A673 (cell line): ENCODE data around the gene AFF2.

Experiments
- CTCF ChIP-seq: fragments of 300-800, 200-600 bp; sonication (generic); conservative IDR thresholded peaks from 2 replicates; pipeline ENCODE4 v1.5.1; 2017; ENCODE audit warnings: low read depth, mild to moderate bottlenecking, antibody characterized with exemption, low read length, moderate library complexity, mixed read lengths
- EZH2 ChIP-seq: fragments of 200-600 bp; sonication (generic); IDR thresholded peaks from 2 replicates; pipeline ENCODE4 v1.6.1; 2017; ENCODE audit warnings: borderline replicate concordance, low read depth, mild to moderate bottlenecking, mixed read lengths, antibody characterized with exemption, low read length; ENCODE audit not compliant: poor library complexity, severe bottlenecking

GRCh38 chrX:148768296-148768695, 267.9 kb downstream of the AFF2 start:
- TF ChIP-seq EZH2, result no peak
- TF ChIP-seq CTCF, result no peak
